Neural cell (in vitro differentiated cells): ENCODE results near the gene SPEM3. TPM values are rescaled to one million over a fixed set of nuclear protein-coding genes. Genes with fewer than 3 reads are reported as not detected.

ENCODE experiments used
- H2AFZ ChIP-seq: fragments of 200-600, 300-800 bp; sonication (generic), shearing (Covaris generic); 2 replicates; pipeline ENCODE4 v1.6.0; 2014; ENCODE audit warnings: low read depth, mild to moderate bottlenecking, antibody characterized with exemption, low read length, moderate library complexity
- H3F3A ChIP-seq: fragments of 200-600 bp; shearing (Covaris generic); 2 replicates; pipeline ENCODE4 v1.6.1; 2016; ENCODE audit warnings: mild to moderate bottlenecking, moderate library complexity, mixed read lengths, antibody characterized with exemption, low read length; ENCODE audit not compliant: insufficient read depth, poor library complexity, severe bottlenecking
- H3K27ac ChIP-seq: fragments of 200-600, 300-800 bp; sonication (generic), shearing (Covaris generic); 2 replicates; pipeline ENCODE4 v1.5.1; 2014; ENCODE audit warnings: mild to moderate bottlenecking, low read length, moderate library complexity
- H3K27me3 ChIP-seq: fragments of 300-800, 200-600 bp; sonication (generic), shearing (Covaris generic); 2 replicates; pipeline ENCODE4 v1.6.0; 2014; ENCODE audit warnings: mild to moderate bottlenecking, low read depth, low read length, moderate library complexity; ENCODE audit not compliant: insufficient read depth
- H3K36me3 ChIP-seq: fragments of 300-800, 200-600 bp; sonication (generic), shearing (Covaris generic); 2 replicates; pipeline ENCODE4 v1.5.1; 2014; ENCODE audit warnings: mild to moderate bottlenecking, antibody characterized with exemption, low read length, moderate library complexity; ENCODE audit not compliant: insufficient read depth
- H3K4me2 ChIP-seq: fragments of 300-800, 200-600 bp; sonication (generic), shearing (Covaris generic); 2 replicates; pipeline ENCODE4 v1.6.0; 2014; ENCODE audit warnings: mild to moderate bottlenecking, low read length
- H3K4me3 ChIP-seq: fragments of 300-800, 200-600 bp; sonication (generic), shearing (Covaris generic); 2 replicates; pipeline ENCODE4 v1.5.1; 2014; ENCODE audit warnings: mild to moderate bottlenecking, low read length, moderate library complexity
- H3K79me2 ChIP-seq: fragments of 200-600 bp; shearing (Covaris generic); replicated peaks from 2 replicates; pipeline ENCODE4 v1.6.0; 2014; ENCODE audit warnings: mild to moderate bottlenecking, low read length, moderate library complexity; ENCODE audit not compliant: insufficient read depth
- H3K9ac ChIP-seq: fragments of 300-800, 200-600 bp; sonication (generic), shearing (Covaris generic); 2 replicates; pipeline ENCODE4 v1.6.1; 2016; ENCODE audit warnings: mild to moderate bottlenecking, low read length, mixed read lengths
- H3K9me2 ChIP-seq: fragments of 200-600 bp; shearing (Covaris generic); 2 replicates; pipeline ENCODE4 v1.6.1; 2016; ENCODE audit warnings: mild to moderate bottlenecking, low read length, mixed read lengths; ENCODE audit not compliant: insufficient read depth
- H3K9me3 ChIP-seq: fragments of 200-600, 300-800 bp; sonication (generic), shearing (Covaris generic); 2 replicates; pipeline ENCODE4 v1.6.1; 2016; ENCODE audit warnings: mild to moderate bottlenecking, mixed run types, low read length, moderate library complexity, mixed read lengths
- H4K20me1 ChIP-seq: fragments of 200-600 bp; shearing (Covaris generic); 2 replicates; pipeline ENCODE4 v1.6.1; 2016; ENCODE audit warnings: mild to moderate bottlenecking, mixed run types; ENCODE audit not compliant: insufficient read depth
- EP300 ChIP-seq: fragments of 450-650 bp; conservative IDR thresholded peaks from 2 replicates; pipeline ENCODE4 v1.6.1; 2014; ENCODE audit warnings: antibody characterized with exemption, mild to moderate bottlenecking, moderate library complexity; ENCODE audit not compliant: poor library complexity, severe bottlenecking
- EZH2 ChIP-seq: fragments of 200-600, 300-800 bp; shearing (Covaris generic), sonication (generic); IDR thresholded peaks from 2 replicates; pipeline ENCODE4 v1.6.1; 2014; ENCODE audit warnings: antibody characterized with exemption, low read length, borderline replicate concordance, mild to moderate bottlenecking; ENCODE audit not compliant: insufficient read depth, poor library complexity, severe bottlenecking
- MXI1 ChIP-seq: fragments of 450-650 bp; conservative IDR thresholded peaks from 2 replicates; pipeline ENCODE4 v1.6.1; 2014; ENCODE audit warnings: antibody characterized with exemption, mild to moderate bottlenecking; ENCODE audit not compliant: poor library complexity, severe bottlenecking
- POLR2AphosphoS5 ChIP-seq: IDR thresholded peaks from 2 replicates; pipeline ENCODE4 v1.6.1; 2012
- RAD21 ChIP-seq: fragments of 450-650 bp; conservative IDR thresholded peaks from 2 replicates; pipeline ENCODE4 v1.6.1; 2014; ENCODE audit warnings: antibody characterized with exemption, mild to moderate bottlenecking, moderate library complexity
- SMC3 ChIP-seq: fragments of 450-650 bp; conservative IDR thresholded peaks from 2 replicates; pipeline ENCODE4 v1.6.1; 2014; ENCODE audit warnings: antibody characterized with exemption, mild to moderate bottlenecking, moderate library complexity; ENCODE audit not compliant: poor library complexity
- TAF1 ChIP-seq: IDR thresholded peaks from 2 replicates; pipeline ENCODE4 v1.6.1; 2012; ENCODE audit warnings: low read depth
- polyA plus RNA-seq: library from polyadenylated mRNA; depleted of rRNA; stranded (reverse); fragments of >200 nt; gene quantifications from 2 replicates; pipeline ENCODE4 v1.2.3, GENCODE V29; 2014
- TF ChIP-seq, protein P1 (sequence below): IDR thresholded peaks from 2 replicates; pipeline ENCODE4 v1.6.1; 2012; ENCODE audit warnings: borderline replicate concordance
- TF ChIP-seq, protein P2 (sequence below): fragments of 450-650 bp; IDR thresholded peaks from 2 replicates; pipeline ENCODE4 v1.5.1; 2014; ENCODE audit warnings: antibody characterized with exemption, mild to moderate bottlenecking, moderate library complexity; ENCODE audit not compliant: poor library complexity, severe bottlenecking

Gene SPEM3
- polyA plus RNA-seq, 1 donor from 2014 or later: not detected

DNA sequence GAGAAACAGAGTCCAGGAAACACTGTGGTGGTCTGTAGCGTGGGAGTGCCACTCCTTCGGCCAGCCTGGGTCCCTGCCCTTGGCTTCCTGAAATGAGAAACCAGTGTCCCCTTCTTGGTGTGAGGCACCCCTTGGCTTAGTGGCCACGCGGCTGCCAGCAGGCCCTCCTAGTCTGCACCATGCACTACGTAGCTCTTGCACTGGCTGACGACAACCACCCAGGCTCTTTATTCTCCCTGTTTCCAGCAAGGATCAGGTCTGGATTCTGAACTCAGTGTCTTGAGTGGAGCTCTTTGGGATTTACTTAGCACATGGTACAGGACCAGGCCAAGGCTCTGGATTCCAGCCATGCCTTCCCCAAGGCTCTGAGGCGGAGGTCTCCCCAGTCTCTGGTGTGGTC, 1.1 kb upstream of the SPEM3 start:
- Histone ChIP-seq H3F3A (no peaks in the 10 kb centered on the region), H3K27ac (no peak overlapping the region), H3K27me3 (no peaks in the 10 kb centered on the region)

DNA sequence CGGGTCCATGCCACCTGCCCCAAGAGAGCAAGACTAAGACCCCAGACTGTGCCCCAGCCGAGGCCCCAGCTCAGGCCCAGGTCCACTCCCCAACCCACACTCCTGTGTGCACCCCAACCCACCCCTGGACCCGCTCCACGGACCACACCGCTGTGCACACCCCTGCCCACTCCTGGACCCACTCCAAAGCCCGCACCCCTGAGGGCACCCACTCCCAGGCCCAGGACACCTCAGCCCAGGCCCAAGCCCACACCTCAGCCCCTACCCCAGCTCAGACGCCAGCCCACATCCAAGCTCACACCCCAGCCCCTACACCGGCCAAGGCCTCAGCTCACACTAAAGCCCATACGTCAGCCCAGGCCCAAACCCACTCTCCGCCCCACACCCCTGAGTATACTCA, 1.1 kb downstream of the SPEM3 start:
- no peaks in the 10 kb centered on the region for H3F3A ChIP-seq
- TF ChIP-seq SMC3: no peak
- TF ChIP-seq RAD21: no peak
- TF ChIP-seq TAF1: no peak
- no peak for TF ChIP-seq POLR2AphosphoS5
- no peak for TF ChIP-seq EZH2
- no peak for TF ChIP-seq EP300
- TF ChIP-seq, protein P1, sequence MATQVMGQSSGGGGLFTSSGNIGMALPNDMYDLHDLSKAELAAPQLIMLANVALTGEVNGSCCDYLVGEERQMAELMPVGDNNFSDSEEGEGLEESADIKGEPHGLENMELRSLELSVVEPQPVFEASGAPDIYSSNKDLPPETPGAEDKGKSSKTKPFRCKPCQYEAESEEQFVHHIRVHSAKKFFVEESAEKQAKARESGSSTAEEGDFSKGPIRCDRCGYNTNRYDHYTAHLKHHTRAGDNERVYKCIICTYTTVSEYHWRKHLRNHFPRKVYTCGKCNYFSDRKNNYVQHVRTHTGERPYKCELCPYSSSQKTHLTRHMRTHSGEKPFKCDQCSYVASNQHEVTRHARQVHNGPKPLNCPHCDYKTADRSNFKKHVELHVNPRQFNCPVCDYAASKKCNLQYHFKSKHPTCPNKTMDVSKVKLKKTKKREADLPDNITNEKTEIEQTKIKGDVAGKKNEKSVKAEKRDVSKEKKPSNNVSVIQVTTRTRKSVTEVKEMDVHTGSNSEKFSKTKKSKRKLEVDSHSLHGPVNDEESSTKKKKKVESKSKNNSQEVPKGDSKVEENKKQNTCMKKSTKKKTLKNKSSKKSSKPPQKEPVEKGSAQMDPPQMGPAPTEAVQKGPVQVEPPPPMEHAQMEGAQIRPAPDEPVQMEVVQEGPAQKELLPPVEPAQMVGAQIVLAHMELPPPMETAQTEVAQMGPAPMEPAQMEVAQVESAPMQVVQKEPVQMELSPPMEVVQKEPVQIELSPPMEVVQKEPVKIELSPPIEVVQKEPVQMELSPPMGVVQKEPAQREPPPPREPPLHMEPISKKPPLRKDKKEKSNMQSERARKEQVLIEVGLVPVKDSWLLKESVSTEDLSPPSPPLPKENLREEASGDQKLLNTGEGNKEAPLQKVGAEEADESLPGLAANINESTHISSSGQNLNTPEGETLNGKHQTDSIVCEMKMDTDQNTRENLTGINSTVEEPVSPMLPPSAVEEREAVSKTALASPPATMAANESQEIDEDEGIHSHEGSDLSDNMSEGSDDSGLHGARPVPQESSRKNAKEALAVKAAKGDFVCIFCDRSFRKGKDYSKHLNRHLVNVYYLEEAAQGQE: no peak
- no peak for TF ChIP-seq MXI1
- TF ChIP-seq, protein P2, sequence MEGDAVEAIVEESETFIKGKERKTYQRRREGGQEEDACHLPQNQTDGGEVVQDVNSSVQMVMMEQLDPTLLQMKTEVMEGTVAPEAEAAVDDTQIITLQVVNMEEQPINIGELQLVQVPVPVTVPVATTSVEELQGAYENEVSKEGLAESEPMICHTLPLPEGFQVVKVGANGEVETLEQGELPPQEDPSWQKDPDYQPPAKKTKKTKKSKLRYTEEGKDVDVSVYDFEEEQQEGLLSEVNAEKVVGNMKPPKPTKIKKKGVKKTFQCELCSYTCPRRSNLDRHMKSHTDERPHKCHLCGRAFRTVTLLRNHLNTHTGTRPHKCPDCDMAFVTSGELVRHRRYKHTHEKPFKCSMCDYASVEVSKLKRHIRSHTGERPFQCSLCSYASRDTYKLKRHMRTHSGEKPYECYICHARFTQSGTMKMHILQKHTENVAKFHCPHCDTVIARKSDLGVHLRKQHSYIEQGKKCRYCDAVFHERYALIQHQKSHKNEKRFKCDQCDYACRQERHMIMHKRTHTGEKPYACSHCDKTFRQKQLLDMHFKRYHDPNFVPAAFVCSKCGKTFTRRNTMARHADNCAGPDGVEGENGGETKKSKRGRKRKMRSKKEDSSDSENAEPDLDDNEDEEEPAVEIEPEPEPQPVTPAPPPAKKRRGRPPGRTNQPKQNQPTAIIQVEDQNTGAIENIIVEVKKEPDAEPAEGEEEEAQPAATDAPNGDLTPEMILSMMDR: no peak
- H3K9me2 ChIP-seq: no peaks in the 10 kb centered on the region
- no peak overlapping the region for H3K27ac ChIP-seq
- no peak overlapping the region for H3K4me2 ChIP-seq
- H2AFZ ChIP-seq: no peak overlapping the region
- H3K4me3 ChIP-seq: no peak overlapping the region
- H3K9ac ChIP-seq: no peak overlapping the region
- no peaks in the 10 kb centered on the region for H3K79me2 ChIP-seq
- H4K20me1 ChIP-seq: no peaks in the 10 kb centered on the region
- no peaks in the 10 kb centered on the region for H3K9me3 ChIP-seq
- no peaks in the 10 kb centered on the region for H3K36me3 ChIP-seq
- H3K27me3 ChIP-seq: no peaks in the 10 kb centered on the region

More for the DNA sequence above, 1.1 kb upstream of the SPEM3 start:
- H3K9ac ChIP-seq: no peak overlapping the region
- H2AFZ ChIP-seq: no peak overlapping the region
- no peaks in the 10 kb centered on the region for H3K9me2 ChIP-seq
- H3K79me2 ChIP-seq: no peaks in the 10 kb centered on the region
- no peak overlapping the region for H3K4me2 ChIP-seq
- TF ChIP-seq SMC3 (no peak), TAF1 (no peak)
- TF ChIP-seq, protein P2: no peak
- H4K20me1 ChIP-seq: no peaks in the 10 kb centered on the region
- no peaks in the 10 kb centered on the region for H3K9me3 ChIP-seq
- H3K4me3 ChIP-seq: no peak overlapping the region
- no peaks in the 10 kb centered on the region for H3K36me3 ChIP-seq
